HCT116 (cell line): Measurements from ENCODE around the gene CDYL. TPM values are rescaled to one million over a fixed set of nuclear protein-coding genes. Genes with fewer than 3 reads are reported as not detected.

Experiments
- ATAC-seq: fragments of 200-7000 bp; cut with Tn5 transposase; 2 replicates; pipeline ENCODE4 v1.9.1; 2020; ENCODE audit warnings: mild to moderate bottlenecking, moderate library complexity
- BruUV-seq: library from RNA; stranded (reverse); fragments of 400-500 nt; replicated peaks from 2 replicates; lab custom pipeline; 2021; lab: Mats Ljungman, UMichigan
- CTCF ChIA-PET: fragments of 300-600 bp; sonication (Branson Sonifier 250); formaldehyde crosslinking; loops from one replicate; lab custom pipeline; 2021; ENCODE audit warnings: antibody characterized with exemption; lab: Charles Lee
- POLR2A ChIA-PET: fragments of 300-600, 350-600 bp; sonication (Branson Sonifier 250); formaldehyde crosslinking; loops from one replicate; lab custom pipeline; 2021; ENCODE audit warnings: antibody characterized with exemption; lab: Charles Lee
- RAD21 ChIA-PET, 2 experiments: fragments of 300-600 bp; sonication (Branson Sonifier 250); formaldehyde crosslinking; loops; one replicate each; lab custom pipeline; 2023; ENCODE audit warnings: low total read pairs in 2 of 2; ENCODE audit not compliant: uncharacterized antibody in 2 of 2, unreplicated experiment in 2 of 2, low non-redundant PET in 1 of 2; lab: Charles Lee
- DNase-seq: peaks from one replicate; pipeline ENCODE4 v3.0.0-alpha.2; 2010; ENCODE audit warnings: low read depth, low spot score
- H2AFZ ChIP-seq: fragments of 200-600 bp; shearing (Covaris generic), sonication (generic); 2 replicates; pipeline ENCODE4 v1.6.1; 2017; ENCODE audit warnings: low read depth, mixed run types, mixed read lengths, antibody characterized with exemption, low read length; ENCODE audit not compliant: poor library complexity, severe bottlenecking
- H3K27ac ChIP-seq: 2 replicates; pipeline ENCODE4 v1.5.1; 2012; ENCODE audit warnings: low read depth, low read length
- H3K27me3 ChIP-seq: fragments of 200-600 bp; sonication (generic); 2 replicates; pipeline ENCODE4 v1.6.1; 2016; ENCODE audit warnings: mixed run types, low read length, mixed read lengths; ENCODE audit not compliant: insufficient read depth
- H3K36me3 ChIP-seq, 2 experiments: fragments of 200-500 bp in 1 of 2; fragments of 200-600 bp in 1 of 2; sonication (Bioruptor generic) in 1 of 2; sonication (generic) in 1 of 2; 2 replicates each; pipeline versions ENCODE4 v1.5.1 to v1.6.1; 2014 to 2016; ENCODE audit warnings: low read length in 2 of 2, inconsistent platforms in 1 of 2, mixed read lengths in 1 of 2, mixed run types in 1 of 2; ENCODE audit not compliant: insufficient read depth in 2 of 2, control insufficient read depth in 1 of 2
- H3K4me1 ChIP-seq, 2 experiments: fragments of 200-600 bp in 1 of 2; sonication (generic) in 1 of 2; 2 replicates each; pipeline versions ENCODE4 v1.5.1 to v1.6.1; 2012 to 2017; ENCODE audit warnings: low read length in 2 of 2, inconsistent platforms in 1 of 2, mild to moderate bottlenecking in 1 of 2, mixed read lengths in 1 of 2, mixed run types in 1 of 2, moderate library complexity in 1 of 2; ENCODE audit not compliant: insufficient read depth in 2 of 2, control insufficient read depth in 1 of 2
- H3K4me2 ChIP-seq: fragments of 200-600 bp; sonication (generic); 2 replicates; pipeline ENCODE4 v1.6.1; 2017; ENCODE audit warnings: mixed run types, low read length, mixed read lengths
- H3K4me3 ChIP-seq, 2 experiments: fragments of 200-600 bp in 1 of 2; sonication (generic) in 1 of 2; replicated peaks in 1 of 2; 2 replicates each; pipeline ENCODE4 v1.5.1; 2011 to 2016; ENCODE audit warnings: low read length in 2 of 2, control low read depth in 1 of 2, low read depth in 1 of 2, mild to moderate bottlenecking in 1 of 2, mixed read lengths in 1 of 2, mixed run types in 1 of 2
- H3K79me2 ChIP-seq: fragments of 200-600 bp; sonication (generic); 2 replicates; pipeline ENCODE4 v1.6.1; 2017; ENCODE audit warnings: mild to moderate bottlenecking, mixed run types, low read length, moderate library complexity, mixed read lengths; ENCODE audit not compliant: insufficient read depth
- H3K9ac ChIP-seq: fragments of 200-600 bp; sonication (generic); 2 replicates; pipeline ENCODE4 v1.6.1; 2016; ENCODE audit warnings: low read length, mixed read lengths
- H3K9me2 ChIP-seq: fragments of 200-600 bp; sonication (generic), shearing (Covaris generic); 2 replicates; pipeline ENCODE4 v1.6.1; 2017; ENCODE audit warnings: mixed run types, mild to moderate bottlenecking, moderate library complexity; ENCODE audit not compliant: insufficient read depth
- H3K9me3 ChIP-seq, 2 experiments: fragments of 200-500 bp in 1 of 2; fragments of 200-600 bp in 1 of 2; sonication (Bioruptor generic) in 1 of 2; sonication (generic) in 1 of 2; 2 replicates each; pipeline ENCODE4 v1.6.1; 2014 to 2017; ENCODE audit warnings: low read length in 2 of 2, mixed read lengths in 2 of 2, inconsistent platforms in 1 of 2, low read depth in 1 of 2, mild to moderate bottlenecking in 1 of 2, mixed run types in 1 of 2, moderate library complexity in 1 of 2; ENCODE audit not compliant: control insufficient read depth in 1 of 2, insufficient read depth in 1 of 2
- H4K20me1 ChIP-seq: fragments of 200-600 bp; sonication (generic), shearing (Covaris generic); 2 replicates; pipeline ENCODE4 v1.6.1; 2017; ENCODE audit warnings: mixed run types, mild to moderate bottlenecking, moderate library complexity; ENCODE audit not compliant: insufficient read depth
- ATF3 ChIP-seq: IDR thresholded peaks from 2 replicates; pipeline ENCODE4 v1.6.1; 2012
- CEBPB ChIP-seq: IDR thresholded peaks from 2 replicates; pipeline ENCODE4 v1.6.1; 2012; ENCODE audit warnings: low read depth
- CTCF ChIP-seq, 3 experiments: fragments of 200-600 bp in 1 of 3; sonication (generic) in 1 of 3; IDR thresholded peaks in 2 of 3; conservative IDR thresholded peaks in 1 of 3; 2 replicates each; pipeline ENCODE4 v1.5.1; 2012 to 2017; ENCODE audit warnings: low read depth in 2 of 3, low read length in 2 of 3, antibody characterized with exemption in 1 of 3, borderline replicate concordance in 1 of 3, control low read depth in 1 of 3, mild to moderate bottlenecking in 1 of 3, mixed read lengths in 1 of 3, mixed run types in 1 of 3, moderate library complexity in 1 of 3; ENCODE audit not compliant: insufficient read depth in 1 of 3
- EGR1 ChIP-seq: IDR thresholded peaks from 2 replicates; pipeline ENCODE4 v1.6.1; 2012; ENCODE audit warnings: low read depth
- EZH2 ChIP-seq: fragments of 200-600 bp; sonication (generic); IDR thresholded peaks from 2 replicates; pipeline ENCODE4 v1.6.1; 2017; ENCODE audit warnings: antibody characterized with exemption, mixed run types
- FOSL1 ChIP-seq: IDR thresholded peaks from 2 replicates; pipeline ENCODE4 v1.6.1; 2012; ENCODE audit warnings: low read depth
- JUND ChIP-seq: IDR thresholded peaks from 2 replicates; pipeline ENCODE4 v1.6.1; 2012
- POLR2A ChIP-seq: IDR thresholded peaks from 2 replicates; pipeline ENCODE4 v1.7.0; 2011; ENCODE audit warnings: borderline replicate concordance; ENCODE audit not compliant: insufficient read depth, insufficient read length; ENCODE audit errors: extremely low read depth
- RAD21 ChIP-seq: IDR thresholded peaks from 2 replicates; pipeline ENCODE4 v1.6.1; 2012; ENCODE audit warnings: low read depth, mild to moderate bottlenecking
- SIN3A ChIP-seq: IDR thresholded peaks from 2 replicates; pipeline ENCODE4 v1.6.1; 2012; ENCODE audit warnings: low read depth
- SRF ChIP-seq: IDR thresholded peaks from 2 replicates; pipeline ENCODE4 v1.6.1; 2012; ENCODE audit warnings: low read depth
- TCF7L2 ChIP-seq: IDR thresholded peaks from 2 replicates; pipeline ENCODE4 v1.7.0; 2011; ENCODE audit warnings: borderline replicate concordance, inconsistent platforms; ENCODE audit not compliant: insufficient read depth, insufficient read length; ENCODE audit errors: extremely low read depth
- ZFX ChIP-seq: fragments of 450-650 bp; IDR thresholded peaks from 2 replicates; pipeline ENCODE4 v1.6.1; 2017
- ZNF274 ChIP-seq: fragments of 200-500 bp; sonication (Bioruptor generic); IDR thresholded peaks from 2 replicates; pipeline ENCODE4 v1.6.1; 2014; ENCODE audit warnings: mild to moderate bottlenecking, low read depth, low read length, inconsistent platforms
- intact Hi-C: fragments of 100-400 bp; cut with micrococcal nuclease; formaldehyde crosslinking; loops from 2 replicates; pipeline ENCODE4 v1.10.0; 2022
- total RNA-seq: library from RNA; stranded (reverse); gene quantifications from one replicate; pipeline ENCODE4 v1.2.1, GENCODE V29; 2021; ENCODE audit not compliant: unreplicated experiment
- TF ChIP-seq, protein P1 (sequence below): IDR thresholded peaks from 2 replicates; pipeline ENCODE4 v1.6.1; 2012
- TF ChIP-seq, protein P2 (sequence below): IDR thresholded peaks from 2 replicates; pipeline ENCODE4 v1.6.1; 2011; ENCODE audit warnings: mild to moderate bottlenecking, low read length, moderate library complexity; ENCODE audit not compliant: insufficient replicate concordance; ENCODE audit errors: extremely low read depth

Gene CDYL
- total RNA-seq, 1 experiment from 2014 or later, result 42.6 TPM

- ATAC-seq, result no peak
- POLR2A ChIA-PET, result no interaction called here
These were observed 194.7 kb downstream of the CDYL start for GRCh38 chr6:4970739-4971395.

DNA sequence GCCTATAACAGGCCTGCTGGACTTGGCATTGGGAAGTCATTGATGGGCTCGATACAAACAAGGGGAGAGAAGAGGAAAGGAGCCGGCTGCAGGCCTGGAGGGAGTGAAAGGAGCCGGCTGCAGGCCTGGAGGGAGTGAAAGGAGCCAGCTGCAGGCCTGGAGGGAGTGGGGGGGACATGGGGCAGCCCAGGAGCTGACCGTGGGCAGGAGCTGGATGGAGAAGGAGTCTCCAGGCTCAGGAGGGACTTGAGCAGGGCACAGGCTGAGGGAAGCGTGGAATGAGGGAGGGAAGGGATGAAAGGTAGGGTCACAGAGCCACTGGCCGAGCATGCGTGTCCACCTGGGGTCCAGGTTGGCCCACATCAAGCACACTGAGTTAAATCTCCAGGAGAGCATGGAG, 195.6 kb downstream of the CDYL start:
- Histone ChIP-seq H3K9me3 (0 out of 4 replicates have a peak, but pooled peaks cover 0 to under 1% of the 10 kb centered on the region in 2 experiments), H3K79me2 (no peaks in the 10 kb centered on the region), H2AFZ (no peak overlapping the region), H4K20me1 (no peaks in the 10 kb centered on the region), H3K4me3 (no peak overlapping the region), H3K27ac (no peak overlapping the region), H3K9ac (no peak overlapping the region), H3K36me3 (no peaks in the 10 kb centered on the region), H3K4me2 (no peak overlapping the region), H3K4me1 (no peaks in the 10 kb centered on the region), H3K27me3 (no peaks in the 10 kb centered on the region), H3K9me2 (no peaks in the 10 kb centered on the region)
- no peak for DNase-seq
- no peak for TF ChIP-seq SRF
- no peak for TF ChIP-seq CEBPB
- no peak for TF ChIP-seq EGR1
- no peak for TF ChIP-seq TCF7L2
- TF ChIP-seq EZH2, result no peak
- TF ChIP-seq ATF3, result no peak
- TF ChIP-seq CTCF (IDR thresholded peaks at IDR 0.05 in 2 of 3, conservative IDR thresholded peaks at IDR 0.05 in 1 of 3; ENCODE audit: borderline replicate concordance in 1 of 3, insufficient read depth in 1 of 3, low read depth in 2 of 3, low read length in 2 of 3), result no peak
- TF ChIP-seq POLR2A, result no peak
- no peak for TF ChIP-seq ZFX
- no peak for TF ChIP-seq JUND
- TF ChIP-seq, protein P1, sequence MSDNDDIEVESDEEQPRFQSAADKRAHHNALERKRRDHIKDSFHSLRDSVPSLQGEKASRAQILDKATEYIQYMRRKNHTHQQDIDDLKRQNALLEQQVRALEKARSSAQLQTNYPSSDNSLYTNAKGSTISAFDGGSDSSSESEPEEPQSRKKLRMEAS, result no peak
- TF ChIP-seq FOSL1, result no peak
- TF ChIP-seq, protein P2, sequence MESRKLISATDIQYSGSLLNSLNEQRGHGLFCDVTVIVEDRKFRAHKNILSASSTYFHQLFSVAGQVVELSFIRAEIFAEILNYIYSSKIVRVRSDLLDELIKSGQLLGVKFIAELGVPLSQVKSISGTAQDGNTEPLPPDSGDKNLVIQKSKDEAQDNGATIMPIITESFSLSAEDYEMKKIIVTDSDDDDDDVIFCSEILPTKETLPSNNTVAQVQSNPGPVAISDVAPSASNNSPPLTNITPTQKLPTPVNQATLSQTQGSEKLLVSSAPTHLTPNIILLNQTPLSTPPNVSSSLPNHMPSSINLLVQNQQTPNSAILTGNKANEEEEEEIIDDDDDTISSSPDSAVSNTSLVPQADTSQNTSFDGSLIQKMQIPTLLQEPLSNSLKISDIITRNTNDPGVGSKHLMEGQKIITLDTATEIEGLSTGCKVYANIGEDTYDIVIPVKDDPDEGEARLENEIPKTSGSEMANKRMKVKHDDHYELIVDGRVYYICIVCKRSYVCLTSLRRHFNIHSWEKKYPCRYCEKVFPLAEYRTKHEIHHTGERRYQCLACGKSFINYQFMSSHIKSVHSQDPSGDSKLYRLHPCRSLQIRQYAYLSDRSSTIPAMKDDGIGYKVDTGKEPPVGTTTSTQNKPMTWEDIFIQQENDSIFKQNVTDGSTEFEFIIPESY, result no peak
- TF ChIP-seq RAD21, result no peak
- no peak for TF ChIP-seq ZNF274
- TF ChIP-seq SIN3A, result no peak
- ChIA-PET RAD21 (no interaction called here), CTCF (no interaction called here), POLR2A (no interaction called here)
- ATAC-seq, result no peak
- no TSS peak for BruUV-seq
- intact Hi-C loops, result no loop called here

More at GRCh38 chr6:4970739-4971395, 194.7 kb downstream of the CDYL start:
- ChIA-PET CTCF (no interaction called here), RAD21 (no interaction called here)
- DNase-seq, result no peak
- Histone ChIP-seq H3K9me3 (no peaks in the 10 kb centered on the region), H4K20me1 (no peaks in the 10 kb centered on the region), H3K79me2 (no peaks in the 10 kb centered on the region), H3K36me3 (no peaks in the 10 kb centered on the region), H2AFZ (no peak overlapping the region), H3K9me2 (no peaks in the 10 kb centered on the region), H3K4me3 (no peak overlapping the region), H3K4me1 (no peaks in the 10 kb centered on the region), H3K27me3 (no peaks in the 10 kb centered on the region), H3K4me2 (no peak overlapping the region), H3K27ac (no peak overlapping the region)
- BruUV-seq, result no TSS peak
- intact Hi-C loops, result no loop called here
- TF ChIP-seq FOSL1, result no peak
- TF ChIP-seq, all 23 proteins: peak for 0
- H3K9ac ChIP-seq, result no peak overlapping the region
